ENCODE data around the gene WWOX. TPM values are rescaled to one million over a fixed set of nuclear protein-coding genes. Genes with fewer than 3 reads are reported as not detected.
A peak's percentile ranks its signal among the peaks of the same experiment; 100 is the strongest.

The WWOX gene
- total and polyA plus RNA-seq, 2 donors (not counting 1 experiment from before 2014, with no cell fraction given), result 10.5 to 42.3 TPM

- H3K9me3 Mint-ChIP-seq (ENCODE audit: insufficient read depth), result peaks cover 7% of the 10 kb centered on the region
- peaks cover 0 to 4% (median 0%) of the 10 kb centered on the region in 3 donors for H3K9me3 ChIP-seq (ENCODE audit: control extremely low read depth in 1 of 3, control insufficient read depth in 2 of 3, insufficient read depth in 1 of 3, low read length in 2 of 3)
- no peaks in the 10 kb centered on the region for H3K4me1 Mint-ChIP-seq
- H3K27ac ChIP-seq (ENCODE audit: low read length in 2 of 2), result no peak overlapping the region
- H3K4me3 Mint-ChIP-seq, result no peak overlapping the region
- no peak overlapping the region for H3K27ac Mint-ChIP-seq
- DNase-seq (peak; percentile 1), ATAC-seq (ENCODE audit: low read depth) (no peak)
- H3K36me3 ChIP-seq (replicated peaks in 1 of 2; ENCODE audit: control extremely low read depth in 1 of 2, control insufficient read depth in 1 of 2, extremely low read depth in 1 of 2, insufficient read depth in 2 of 2, low read length in 1 of 2), result no peaks in the 10 kb centered on the region
- ChIA-PET CTCF (no interaction called here), POLR2A (no interaction called here)
- H3K79me2 ChIP-seq (ENCODE audit: control insufficient read depth, insufficient read depth, low read length), result no peaks in the 10 kb centered on the region
- H3K4me1 ChIP-seq (ENCODE audit: control insufficient read depth in 2 of 2, insufficient read depth in 2 of 2, low read length in 2 of 2), result no peaks in the 10 kb centered on the region
- no peaks in the 10 kb centered on the region for H3K27me3 Mint-ChIP-seq
- no peak overlapping the region for H3K4me3 ChIP-seq (ENCODE audit: control extremely low read depth in 1 of 5, extremely low read depth in 1 of 5, insufficient read depth in 1 of 5, low read depth in 2 of 5, low read length in 4 of 5)
- no peak overlapping the region for H3K4me2 ChIP-seq (replicated peaks; ENCODE audit: low read depth, low read length, poor library complexity, severe bottlenecking)
- no peak overlapping the region for H2AFZ ChIP-seq (ENCODE audit: insufficient read depth, low read depth, low read length, poor library complexity, severe bottlenecking)
- H3K27me3 ChIP-seq (replicated peaks in 1 of 4; ENCODE audit: control extremely low read depth in 1 of 4, control insufficient read depth in 3 of 4, insufficient read depth in 4 of 4, low read length in 3 of 4), result no peaks in the 10 kb centered on the region
- TF ChIP-seq EZH2 (IDR thresholded peaks at IDR 0.05; ENCODE audit: borderline replicate concordance, insufficient read depth, low read depth, low read length, poor library complexity, severe bottlenecking), result no peak
- no peak for TF ChIP-seq CTCF (IDR thresholded peaks at IDR 0.05)
- no CpG with 5 or more reads among the region's 4 CpGs for whole genome bisulfite sequencing (ENCODE audit: insufficient coverage)
- H3K9ac ChIP-seq (ENCODE audit: low read length), result no peak overlapping the region
- intact Hi-C loops (cut with micrococcal nuclease), result no loop called here
- H4K20me1 ChIP-seq (ENCODE audit: control insufficient read depth, insufficient read depth, low read length, poor library complexity, severe bottlenecking), result no peaks in the 10 kb centered on the region
Measured at GRCh38 chr16:78390092-78390491, 290.6 kb downstream of the WWOX start.

- H3K4me3 ChIP-seq (ENCODE audit: control extremely low read depth in 1 of 5, extremely low read depth in 1 of 5, insufficient read depth in 1 of 5, low read depth in 2 of 5, low read length in 4 of 5), result no peak overlapping the region
- no peak overlapping the region for H3K27ac ChIP-seq (ENCODE audit: low read length in 2 of 2)
- Mint-ChIP-seq H3K27me3 (no peaks in the 10 kb centered on the region), H3K27ac (no peak overlapping the region), H3K4me1 (no peaks in the 10 kb centered on the region), H3K9me3 (ENCODE audit: insufficient read depth) (peaks cover 7% of the 10 kb centered on the region), H3K4me3 (no peak overlapping the region)
- no peaks in the 10 kb centered on the region for H3K27me3 ChIP-seq (replicated peaks in 1 of 4; ENCODE audit: control extremely low read depth in 1 of 4, control insufficient read depth in 3 of 4, insufficient read depth in 4 of 4, low read length in 3 of 4)
- TF ChIP-seq EZH2 (IDR thresholded peaks at IDR 0.05; ENCODE audit: borderline replicate concordance, insufficient read depth, low read depth, low read length, poor library complexity, severe bottlenecking) (no peak), CTCF (IDR thresholded peaks at IDR 0.05) (no peak)
- H3K9ac ChIP-seq (ENCODE audit: low read length), result no peak overlapping the region
- H3K9me3 ChIP-seq (ENCODE audit: control extremely low read depth in 1 of 3, control insufficient read depth in 2 of 3, insufficient read depth in 1 of 3, low read length in 2 of 3), result peaks cover 0 to 4% (median 0%) of the 10 kb centered on the region in 3 donors
- H3K4me1 ChIP-seq (ENCODE audit: control insufficient read depth in 2 of 2, insufficient read depth in 2 of 2, low read length in 2 of 2), result no peaks in the 10 kb centered on the region
- ChIA-PET POLR2A (no interaction called here), CTCF (no interaction called here)
- H2AFZ ChIP-seq (ENCODE audit: insufficient read depth, low read depth, low read length, poor library complexity, severe bottlenecking), result no peak overlapping the region
- no peaks in the 10 kb centered on the region for H4K20me1 ChIP-seq (ENCODE audit: control insufficient read depth, insufficient read depth, low read length, poor library complexity, severe bottlenecking)
- intact Hi-C loops (cut with micrococcal nuclease), result no loop called here
- ATAC-seq (ENCODE audit: low read depth) (no peak), DNase-seq (no peak)
- H3K4me2 ChIP-seq (replicated peaks; ENCODE audit: low read depth, low read length, poor library complexity, severe bottlenecking), result no peak overlapping the region
- no peaks in the 10 kb centered on the region for H3K79me2 ChIP-seq (ENCODE audit: control insufficient read depth, insufficient read depth, low read length)
- WGBS (ENCODE audit: insufficient coverage), result 93% methylated on average over 3 of the region's 7 CpGs
- H3K36me3 ChIP-seq (replicated peaks in 1 of 2; ENCODE audit: control extremely low read depth in 1 of 2, control insufficient read depth in 1 of 2, extremely low read depth in 1 of 2, insufficient read depth in 2 of 2, low read length in 1 of 2), result no peaks in the 10 kb centered on the region
Measured at GRCh38 chr16:78390508-78391324, 291.3 kb downstream of the WWOX start.
